ENCODE measurements around the gene HBEGF.

DNA sequence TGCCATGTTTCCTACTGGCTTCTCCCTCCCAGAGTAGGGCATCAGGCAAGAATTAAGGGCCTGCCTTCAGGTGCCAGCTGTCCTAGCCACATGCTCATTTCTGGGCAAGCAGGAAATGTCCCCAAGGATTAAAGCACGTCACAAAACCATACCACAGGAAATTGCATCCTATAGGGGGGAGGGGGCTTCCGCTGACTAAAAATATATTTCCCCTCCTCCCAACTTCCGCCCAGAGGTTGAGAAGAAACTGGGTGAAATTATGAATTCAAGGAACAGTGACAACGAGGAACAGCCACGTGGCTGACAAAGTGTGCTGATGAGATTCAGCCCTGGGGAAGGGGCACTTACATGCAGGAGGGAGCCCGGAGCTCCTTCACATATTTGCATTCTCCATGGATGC lies 4.1 kb downstream of the HBEGF start:
- TF ChIP-seq, protein P1, sequence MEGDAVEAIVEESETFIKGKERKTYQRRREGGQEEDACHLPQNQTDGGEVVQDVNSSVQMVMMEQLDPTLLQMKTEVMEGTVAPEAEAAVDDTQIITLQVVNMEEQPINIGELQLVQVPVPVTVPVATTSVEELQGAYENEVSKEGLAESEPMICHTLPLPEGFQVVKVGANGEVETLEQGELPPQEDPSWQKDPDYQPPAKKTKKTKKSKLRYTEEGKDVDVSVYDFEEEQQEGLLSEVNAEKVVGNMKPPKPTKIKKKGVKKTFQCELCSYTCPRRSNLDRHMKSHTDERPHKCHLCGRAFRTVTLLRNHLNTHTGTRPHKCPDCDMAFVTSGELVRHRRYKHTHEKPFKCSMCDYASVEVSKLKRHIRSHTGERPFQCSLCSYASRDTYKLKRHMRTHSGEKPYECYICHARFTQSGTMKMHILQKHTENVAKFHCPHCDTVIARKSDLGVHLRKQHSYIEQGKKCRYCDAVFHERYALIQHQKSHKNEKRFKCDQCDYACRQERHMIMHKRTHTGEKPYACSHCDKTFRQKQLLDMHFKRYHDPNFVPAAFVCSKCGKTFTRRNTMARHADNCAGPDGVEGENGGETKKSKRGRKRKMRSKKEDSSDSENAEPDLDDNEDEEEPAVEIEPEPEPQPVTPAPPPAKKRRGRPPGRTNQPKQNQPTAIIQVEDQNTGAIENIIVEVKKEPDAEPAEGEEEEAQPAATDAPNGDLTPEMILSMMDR (IDR thresholded peaks at IDR 0.05; ENCODE audit: low read depth, low read length) = no peak
- TF ChIP-seq, protein P2, sequence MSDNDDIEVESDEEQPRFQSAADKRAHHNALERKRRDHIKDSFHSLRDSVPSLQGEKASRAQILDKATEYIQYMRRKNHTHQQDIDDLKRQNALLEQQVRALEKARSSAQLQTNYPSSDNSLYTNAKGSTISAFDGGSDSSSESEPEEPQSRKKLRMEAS (IDR thresholded peaks at IDR 0.05; ENCODE audit: low read depth, low read length) = peak; percentile 96
- no peak for TF ChIP-seq POLR2A (IDR thresholded peaks at IDR 0.05; ENCODE audit: extremely low read depth, insufficient read length)
- TF ChIP-seq MYC (IDR thresholded peaks at IDR 0.05; ENCODE audit: low read depth, low read length) = peak; percentile 98
